ENCODE data around the gene CTSO. TPM values are rescaled to one million over a fixed set of nuclear protein-coding genes. Genes with fewer than 3 reads are reported as not detected.
"Not testable (repeated sequence)": the region's sequence is repeated elsewhere in the genome, so short reads cannot be mapped to it uniquely, and the experiment has no call there.

Gene CTSO
- total and polyA plus RNA-seq, 2 of the 8 experiments (the other 6 are each of a cell fraction or from before 2014, with no cell fraction given), result 0.39 to 0.41 TPM

DNA sequence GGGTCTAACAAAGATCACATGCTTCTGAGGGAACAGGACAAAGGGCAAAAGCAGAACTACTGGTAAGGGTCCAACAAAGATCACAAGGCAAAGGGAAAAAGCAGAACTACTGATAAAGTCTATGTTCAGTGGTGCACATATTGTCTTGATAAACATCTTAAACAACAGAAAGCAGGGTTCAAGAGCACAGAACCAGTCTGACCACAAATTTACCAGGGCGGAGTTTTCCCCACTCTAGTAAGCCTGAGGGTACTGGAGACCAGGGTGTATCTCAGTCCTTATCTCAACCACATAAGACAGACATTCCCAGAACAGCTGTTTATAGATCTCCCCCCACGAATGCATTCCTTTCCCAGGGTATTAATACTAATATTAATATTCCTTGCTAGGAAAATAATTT lies 55.3 kb downstream of the CTSO start:
- 94% methylated on average over 2 of the region's 2 CpGs; no CpG with 5 or more reads in 1 of the 2 experiments for WGBS, 2 experiments (ENCODE audit: extremely low coverage in 1 of 2, insufficient coverage in 1 of 2, insufficient read length in 1 of 2, insufficient replicate concordance in 2 of 2, low coverage in 1 of 2, low lambda C conversion rate in 2 of 2, missing lambda C conversion rate in 1 of 2)
- H3K4me1 ChIP-seq (replicated peaks in 1 of 4; ENCODE audit: control insufficient read depth in 3 of 4, insufficient read depth in 4 of 4, low read length in 3 of 4); H3K79me2 ChIP-seq (ENCODE audit: control insufficient read depth in 1 of 2, insufficient read depth in 2 of 2, low read length in 2 of 2); FAIRE-seq; H3K4me3 ChIP-seq (ENCODE audit: extremely low read depth in 1 of 4, insufficient read depth in 2 of 4, low read depth in 3 of 4, low read length in 4 of 4); POLR2A ChIA-PET (ENCODE audit: partially characterized antibody); H3K23ac ChIP-seq (ENCODE audit: insufficient read length); H2BK12ac ChIP-seq (ENCODE audit: low read depth, low read length); H3K36me3 ChIP-seq (ENCODE audit: control insufficient read depth in 2 of 4, insufficient read depth in 4 of 4, low read length in 3 of 4); H3K56ac ChIP-seq (replicated peaks; ENCODE audit: insufficient read length, low read depth, low read length); H2AK5ac ChIP-seq (ENCODE audit: low read depth, low read length); H2BK15ac ChIP-seq (ENCODE audit: low read length); H2BK5ac ChIP-seq (ENCODE audit: low read depth, low read length); H2AFZ ChIP-seq (ENCODE audit: low read length); DNase-seq (ENCODE audit: low read depth in 1 of 2, low spot score in 2 of 2); H3K27ac ChIP-seq (ENCODE audit: low read depth, low read length); H2BK120ac ChIP-seq (replicated peaks; ENCODE audit: low read depth, low read length); CTCF ChIA-PET (ENCODE audit: partially characterized antibody); H2BK20ac ChIP-seq (ENCODE audit: low read length); H3K14ac ChIP-seq (ENCODE audit: insufficient read length); H3K79me1 ChIP-seq (ENCODE audit: low read depth, low read length); H3K4me2 ChIP-seq (ENCODE audit: insufficient read depth in 1 of 2, low read depth in 2 of 2, low read length in 2 of 2); H4K20me1 ChIP-seq (replicated peaks in 1 of 2; ENCODE audit: control insufficient read depth in 1 of 2, insufficient read depth in 2 of 2, low read length in 2 of 2); H3K18ac ChIP-seq (ENCODE audit: extremely low read depth, low read length); H3K4ac ChIP-seq (replicated peaks; ENCODE audit: insufficient read length, low read depth, low read length); H4K8ac ChIP-seq (ENCODE audit: extremely low read depth, insufficient read depth, low read length); H4K91ac ChIP-seq (replicated peaks; ENCODE audit: insufficient read length, low read length); H3K27me3 ChIP-seq (replicated peaks in 1 of 4; ENCODE audit: control insufficient read depth in 3 of 4, extremely low read depth in 1 of 4, insufficient read depth in 3 of 4, low read length in 3 of 4); H4K5ac ChIP-seq (ENCODE audit: insufficient read length, low read depth, low read length); H3K9me3 ChIP-seq (ENCODE audit: insufficient read depth in 2 of 2, low read depth in 1 of 2, low read length in 1 of 2); H3K9ac ChIP-seq (replicated peaks in 1 of 4; ENCODE audit: extremely low read depth in 1 of 4, low read depth in 3 of 4, low read length in 3 of 4); H3K23me2 ChIP-seq (ENCODE audit: low read depth, low read length): not testable (repeated sequence)
